Measurements from ENCODE around the gene INSIG2.

GRCh38 chr2:118056165-118056534, 32.1 kb upstream of the INSIG2 start:
- TF ChIP-seq, protein P1, sequence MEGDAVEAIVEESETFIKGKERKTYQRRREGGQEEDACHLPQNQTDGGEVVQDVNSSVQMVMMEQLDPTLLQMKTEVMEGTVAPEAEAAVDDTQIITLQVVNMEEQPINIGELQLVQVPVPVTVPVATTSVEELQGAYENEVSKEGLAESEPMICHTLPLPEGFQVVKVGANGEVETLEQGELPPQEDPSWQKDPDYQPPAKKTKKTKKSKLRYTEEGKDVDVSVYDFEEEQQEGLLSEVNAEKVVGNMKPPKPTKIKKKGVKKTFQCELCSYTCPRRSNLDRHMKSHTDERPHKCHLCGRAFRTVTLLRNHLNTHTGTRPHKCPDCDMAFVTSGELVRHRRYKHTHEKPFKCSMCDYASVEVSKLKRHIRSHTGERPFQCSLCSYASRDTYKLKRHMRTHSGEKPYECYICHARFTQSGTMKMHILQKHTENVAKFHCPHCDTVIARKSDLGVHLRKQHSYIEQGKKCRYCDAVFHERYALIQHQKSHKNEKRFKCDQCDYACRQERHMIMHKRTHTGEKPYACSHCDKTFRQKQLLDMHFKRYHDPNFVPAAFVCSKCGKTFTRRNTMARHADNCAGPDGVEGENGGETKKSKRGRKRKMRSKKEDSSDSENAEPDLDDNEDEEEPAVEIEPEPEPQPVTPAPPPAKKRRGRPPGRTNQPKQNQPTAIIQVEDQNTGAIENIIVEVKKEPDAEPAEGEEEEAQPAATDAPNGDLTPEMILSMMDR (conservative IDR thresholded peaks at IDR 0.05; ENCODE audit: low read depth, low read length), result no peak
- no peak for TF ChIP-seq EZH2 (IDR thresholded peaks at IDR 0.05; ENCODE audit: borderline replicate concordance, low read depth, low read length, poor library complexity, severe bottlenecking)
